Astrocyte (in vitro differentiated cells and primary cell): Measurements from ENCODE around the gene NT5C1A.

Source experiments
- CTCF ChIP-seq: IDR thresholded peaks from 2 replicates; pipeline ENCODE4 v1.5.1; 2011; ENCODE audit warnings: low read depth, mild to moderate bottlenecking, inconsistent platforms, low read length, moderate library complexity; ENCODE audit not compliant: insufficient read depth
- EZH2 ChIP-seq: IDR thresholded peaks from 2 replicates; pipeline ENCODE4 v1.6.1; 2012; ENCODE audit warnings: mild to moderate bottlenecking, low read length, inconsistent platforms; ENCODE audit not compliant: insufficient read depth

GRCh38 chr1:39690794-39691382, 19.0 kb upstream of the NT5C1A start:
- no peak for TF ChIP-seq EZH2
- TF ChIP-seq CTCF, result no peak
